Measurements from ENCODE around the gene AGPS. TPM values are rescaled to one million over a fixed set of nuclear protein-coding genes. Genes with fewer than 3 reads are reported as not detected.

Gene AGPS
- total and polyA plus RNA-seq, 4 donors = 6.3 to 46.9 (median 18.3) TPM

GRCh38 chr2:177587371-177587770 lies 194.8 kb downstream of the AGPS start:
- WGBS = 94% methylated on average over 1 of the region's 1 CpG
- Histone ChIP-seq H3K27me3 (ENCODE audit: control insufficient read depth in 4 of 4, insufficient read depth in 4 of 4, low read length in 3 of 4) (no peaks in the 10 kb centered on the region), H3K4me3 (ENCODE audit: low read depth in 1 of 3, low read length in 3 of 3) (no peak overlapping the region), H3K9me3 (ENCODE audit: control insufficient read depth in 4 of 4, low read length in 3 of 4) (no peaks in the 10 kb centered on the region), H3K27ac (ENCODE audit: low read depth in 1 of 2, low read length in 2 of 2) (no peak overlapping the region), H3K9ac (ENCODE audit: low read depth in 1 of 2, low read length in 2 of 2) (no peak overlapping the region), H3K36me3 (ENCODE audit: control insufficient read depth in 4 of 4, insufficient read depth in 3 of 4, low read depth in 1 of 4, low read length in 3 of 4) (no peaks in the 10 kb centered on the region), H3K4me1 (ENCODE audit: control insufficient read depth in 4 of 4, insufficient read depth in 4 of 4, low read length in 3 of 4) (peaks cover 0 to 11% (median 4%) of the 10 kb centered on the region in 4 donors)
- no peak for DNase-seq (ENCODE audit: low spot score)
- TF ChIP-seq ZBTB33 (IDR thresholded peaks at IDR 0.05) = no peak
- TF ChIP-seq JUND (IDR thresholded peaks at IDR 0.05) = no peak
- TF ChIP-seq YY1 (IDR thresholded peaks at IDR 0.05) = no peak
- TF ChIP-seq TAF1 (conservative IDR thresholded peaks at IDR 0.05) = no peak
- TF ChIP-seq RXRA (IDR thresholded peaks at IDR 0.05) = no peak
- TF ChIP-seq EGR1 (IDR thresholded peaks at IDR 0.05; ENCODE audit: low read depth in 2 of 2) = no peak

GRCh38 chr2:177588671-177589070 lies 196.1 kb downstream of the AGPS start:
- DNase-seq (ENCODE audit: low spot score) = no peak
- no peaks in the 10 kb centered on the region for H3K27me3 ChIP-seq (ENCODE audit: control insufficient read depth in 4 of 4, insufficient read depth in 4 of 4, low read length in 3 of 4)
- peaks cover 0 to 18% (median 8%) of the 10 kb centered on the region in 4 donors for H3K4me1 ChIP-seq (ENCODE audit: control insufficient read depth in 4 of 4, insufficient read depth in 4 of 4, low read length in 3 of 4)
- no peaks in the 10 kb centered on the region for H3K36me3 ChIP-seq (ENCODE audit: control insufficient read depth in 4 of 4, insufficient read depth in 3 of 4, low read depth in 1 of 4, low read length in 3 of 4)
- H3K9ac ChIP-seq (ENCODE audit: low read depth in 1 of 2, low read length in 2 of 2) = no peak overlapping the region
- no peak overlapping the region for H3K4me3 ChIP-seq (ENCODE audit: low read depth in 1 of 3, low read length in 3 of 3)
- TF ChIP-seq RAD21 (IDR thresholded peaks at IDR 0.05) = no peak
- TF ChIP-seq YY1 (IDR thresholded peaks at IDR 0.05) = no peak
- TF ChIP-seq GABPA (IDR thresholded peaks at IDR 0.05 in 1 of 2, conservative IDR thresholded peaks at IDR 0.05 in 1 of 2) = no peak
- TF ChIP-seq NR2F2 (IDR thresholded peaks at IDR 0.05) = no peak
- TF ChIP-seq ATF3 (IDR thresholded peaks at IDR 0.05) = no peak
- H3K27ac ChIP-seq (ENCODE audit: low read depth in 1 of 2, low read length in 2 of 2) = no peak overlapping the region
- no peaks in the 10 kb centered on the region for H3K9me3 ChIP-seq (ENCODE audit: control insufficient read depth in 4 of 4, low read length in 3 of 4)
- WGBS = 87% methylated on average over 3 of the region's 3 CpGs

- 93% methylated on average over 1 of the region's 1 CpG for WGBS
- Histone ChIP-seq H3K4me1 (ENCODE audit: control insufficient read depth in 4 of 4, insufficient read depth in 4 of 4, low read length in 3 of 4) (peaks cover 0 to 18% (median 8%) of the 10 kb centered on the region in 4 donors), H3K36me3 (ENCODE audit: control insufficient read depth in 4 of 4, insufficient read depth in 3 of 4, low read depth in 1 of 4, low read length in 3 of 4) (no peaks in the 10 kb centered on the region), H3K9me3 (ENCODE audit: control insufficient read depth in 4 of 4, low read length in 3 of 4) (no peaks in the 10 kb centered on the region), H3K27me3 (ENCODE audit: control insufficient read depth in 4 of 4, insufficient read depth in 4 of 4, low read length in 3 of 4) (no peaks in the 10 kb centered on the region), H3K4me3 (ENCODE audit: low read depth in 1 of 3, low read length in 3 of 3) (no peak overlapping the region), H3K27ac (ENCODE audit: low read depth in 1 of 2, low read length in 2 of 2) (no peak overlapping the region), H3K9ac (ENCODE audit: low read depth in 1 of 2, low read length in 2 of 2) (no peak overlapping the region)
- no peak for DNase-seq (ENCODE audit: low spot score)
- no peak for TF ChIP-seq ATF3 (IDR thresholded peaks at IDR 0.05)
- no peak for TF ChIP-seq ZBTB33 (IDR thresholded peaks at IDR 0.05)
- no peak for TF ChIP-seq RXRA (IDR thresholded peaks at IDR 0.05)
- no peak for TF ChIP-seq FOXA1 (IDR thresholded peaks at IDR 0.05)
- TF ChIP-seq MAX (IDR thresholded peaks at IDR 0.05) = no peak
- no peak for TF ChIP-seq YY1 (IDR thresholded peaks at IDR 0.05)
- no peak for TF ChIP-seq HNF4A (conservative IDR thresholded peaks at IDR 0.05)
- TF ChIP-seq RAD21 (IDR thresholded peaks at IDR 0.05) = no peak
- TF ChIP-seq TAF1 (conservative IDR thresholded peaks at IDR 0.05) = no peak
- TF ChIP-seq NR2F2 (IDR thresholded peaks at IDR 0.05) = no peak
- TF ChIP-seq FOXA2 (IDR thresholded peaks at IDR 0.05) = no peak
- TF ChIP-seq HNF4G (IDR thresholded peaks at IDR 0.05) = no peak
- no peak for TF ChIP-seq EGR1 (IDR thresholded peaks at IDR 0.05; ENCODE audit: low read depth in 2 of 2)
- TF ChIP-seq CTCF (IDR thresholded peaks at IDR 0.05; ENCODE audit: low read depth, low read length, missing input control) = no peak
- TF ChIP-seq GABPA (IDR thresholded peaks at IDR 0.05 in 1 of 2, conservative IDR thresholded peaks at IDR 0.05 in 1 of 2) = no peak
- TF ChIP-seq SP1 (IDR thresholded peaks at IDR 0.05) = no peak
- TF ChIP-seq REST (IDR thresholded peaks at IDR 0.05) = no peak
Measured at GRCh38 chr2:177589186-177589585, 196.6 kb downstream of the AGPS start.
